ENCODE data around the gene ZNF407.

Gene ZNF407

GRCh38 chr18:74679006-74679678 is 81.5 kb downstream of the ZNF407 start:
- no peak for DNase-seq (ENCODE audit: low spot score)

- DNase-seq (ENCODE audit: low spot score) = no peak
Observed at GRCh38 chr18:74679679-74680076, 82.0 kb downstream of the ZNF407 start.

GRCh38 chr18:74682141-74682990 is 84.7 kb downstream of the ZNF407 start:
- no peak for DNase-seq (ENCODE audit: low spot score)

GRCh38 chr18:74682991-74683297 is 85.3 kb downstream of the ZNF407 start:
- DNase-seq (ENCODE audit: low spot score) = no peak

- no peak for DNase-seq (ENCODE audit: low spot score)
Observed at GRCh38 chr18:74683573-74683972, 85.9 kb downstream of the ZNF407 start.

GRCh38 chr18:74689251-74689650 is 91.6 kb downstream of the ZNF407 start:
- DNase-seq (ENCODE audit: low spot score) = no peak

GRCh38 chr18:74692367-74693013 is 94.8 kb downstream of the ZNF407 start:
- no peak for DNase-seq (ENCODE audit: low spot score)

GRCh38 chr18:74694436-74694835 is 96.8 kb downstream of the ZNF407 start:
- no peak for DNase-seq (ENCODE audit: low spot score)

- no peak for DNase-seq (ENCODE audit: low spot score)
Observed at GRCh38 chr18:74695170-74695569, 97.5 kb downstream of the ZNF407 start.

GRCh38 chr18:74698881-74699280 is 101.2 kb downstream of the ZNF407 start:
- no peak for DNase-seq (ENCODE audit: low spot score)

GRCh38 chr18:74699455-74699854 is 101.8 kb downstream of the ZNF407 start:
- no peak for DNase-seq (ENCODE audit: low spot score)

GRCh38 chr18:74702950-74703349 is 105.3 kb downstream of the ZNF407 start:
- DNase-seq (ENCODE audit: low spot score) = no peak

- DNase-seq (ENCODE audit: low spot score) = no peak
Observed at GRCh38 chr18:74708169-74708568, 110.5 kb downstream of the ZNF407 start.

GRCh38 chr18:74709452-74709851 is 111.8 kb downstream of the ZNF407 start:
- DNase-seq (ENCODE audit: low spot score) = no peak

- no peak for DNase-seq (ENCODE audit: low spot score)
Observed at GRCh38 chr18:74714120-74714519, 116.5 kb downstream of the ZNF407 start.

GRCh38 chr18:74714791-74715190 is 117.1 kb downstream of the ZNF407 start:
- DNase-seq (ENCODE audit: low spot score) = peak; percentile 33

- no peak for DNase-seq (ENCODE audit: low spot score)
Observed at GRCh38 chr18:74715306-74715705, 117.6 kb downstream of the ZNF407 start.

GRCh38 chr18:74715865-74716712 is 118.4 kb downstream of the ZNF407 start:
- no peak for DNase-seq (ENCODE audit: low spot score)

- no peak for DNase-seq (ENCODE audit: low spot score)
Observed at GRCh38 chr18:74718312-74718711, 120.6 kb downstream of the ZNF407 start.

GRCh38 chr18:74722237-74722636 is 124.6 kb downstream of the ZNF407 start:
- no peak for DNase-seq (ENCODE audit: low spot score)

- DNase-seq (ENCODE audit: low spot score) = no peak
Observed at GRCh38 chr18:74724186-74724585, 126.5 kb downstream of the ZNF407 start.

GRCh38 chr18:74725690-74726089 is 128.0 kb downstream of the ZNF407 start:
- DNase-seq (ENCODE audit: low spot score) = no peak

Measured in D341Med (cell line).